Endothelial cell of umbilical vein (primary cell): ENCODE data around the gene SETSIP. TPM values are rescaled to one million over a fixed set of nuclear protein-coding genes. Genes with fewer than 3 reads are reported as not detected.

Experiments
- BruUV-seq: library from RNA; stranded (reverse); fragments of 400-500 nt; replicated peaks from 2 replicates; lab custom pipeline; 2021; lab: Mats Ljungman, UMichigan
- CTCF ChIA-PET: fragments of 300-600, 350-600 bp; sonication (Branson Sonifier 250); formaldehyde crosslinking; loops from one replicate; lab custom pipeline; 2021; ENCODE audit warnings: antibody characterized with exemption, inconsistent platforms; lab: Charles Lee
- POLR2A ChIA-PET: fragments of 300-600, 350-600 bp; sonication (Branson Sonifier 250); formaldehyde crosslinking; loops from one replicate; lab custom pipeline; 2021; ENCODE audit warnings: antibody characterized with exemption, inconsistent platforms; lab: Charles Lee
- DNase-seq: peaks from one replicate; pipeline ENCODE4 v3.0.0-alpha.2; 2011; ENCODE audit warnings: low read depth, low spot score
- FAIRE-seq: peaks from 2 replicates; lab custom pipeline; 2011; peaks lifted over from hg19 to GRCh38; lab: Jason Lieb, UNC
- H2AFZ ChIP-seq: 2 replicates; pipeline ENCODE4 v1.6.0; 2012; ENCODE audit warnings: low read depth, low read length, control low read depth, inconsistent platforms
- H3K27ac ChIP-seq: 2 replicates; pipeline ENCODE4 v1.5.1; 2011; ENCODE audit warnings: low read depth, mild to moderate bottlenecking, control low read depth, low read length, moderate library complexity; ENCODE audit not compliant: insufficient read depth
- H3K27me3 ChIP-seq, 2 experiments: 2 replicates each; pipeline versions ENCODE4 v1.6.0 to v1.6.1; 2011; ENCODE audit warnings: low read length in 2 of 2, mixed read lengths in 1 of 2; ENCODE audit not compliant: control insufficient read depth in 2 of 2, insufficient read depth in 2 of 2
- H3K36me3 ChIP-seq, 2 experiments: 2 replicates in 1 of 2; 3 replicates in 1 of 2; pipeline ENCODE4 v1.5.1; 2011; ENCODE audit warnings: low read length in 2 of 2, mild to moderate bottlenecking in 1 of 2, moderate library complexity in 1 of 2; ENCODE audit not compliant: control insufficient read depth in 2 of 2, insufficient read depth in 2 of 2; ENCODE audit errors: extremely low read depth in 1 of 2
- H3K4me1 ChIP-seq: 3 replicates; pipeline ENCODE4 v1.5.1; 2011; ENCODE audit warnings: mild to moderate bottlenecking, low read length; ENCODE audit not compliant: control insufficient read depth, insufficient read depth; ENCODE audit errors: extremely low read depth
- H3K4me2 ChIP-seq: 2 replicates; pipeline ENCODE4 v1.6.1; 2011; ENCODE audit warnings: low read length, control low read depth, mixed read lengths; ENCODE audit not compliant: insufficient read depth
- H3K4me3 ChIP-seq, 3 experiments: fragments of 200-600 bp in 1 of 3; sonication (generic), shearing (Covaris generic) in 1 of 3; replicated peaks in 1 of 3; 2 replicates each; pipeline ENCODE4 v1.5.1; 2011 to 2016; ENCODE audit warnings: control low read depth in 3 of 3, low read length in 3 of 3, mild to moderate bottlenecking in 2 of 3, inconsistent platforms in 1 of 3, low read depth in 1 of 3, moderate library complexity in 1 of 3; ENCODE audit not compliant: insufficient read depth in 1 of 3
- H3K79me2 ChIP-seq: 2 replicates; pipeline ENCODE4 v1.6.0; 2012; ENCODE audit warnings: low read length, inconsistent platforms; ENCODE audit not compliant: control insufficient read depth, insufficient read depth
- H3K9ac ChIP-seq: replicated peaks from 2 replicates; pipeline ENCODE3; 2011; ENCODE audit warnings: low read length, control low read depth; ENCODE audit not compliant: insufficient read depth; ENCODE audit errors: extremely low read depth
- H3K9me1 ChIP-seq: replicated peaks from 3 replicates; pipeline ENCODE4 v1.6.0; 2011; ENCODE audit warnings: mild to moderate bottlenecking, low read length; ENCODE audit not compliant: control insufficient read depth, insufficient read depth; ENCODE audit errors: extremely low read depth
- H3K9me3 ChIP-seq: replicated peaks from 2 replicates; pipeline ENCODE4 v1.5.1; 2012; ENCODE audit warnings: low read length, inconsistent platforms; ENCODE audit not compliant: control insufficient read depth, insufficient read depth
- H4K20me1 ChIP-seq: replicated peaks from 2 replicates; pipeline ENCODE3; 2011; ENCODE audit warnings: mild to moderate bottlenecking, low read length; ENCODE audit not compliant: control insufficient read depth, insufficient read depth; ENCODE audit errors: extremely low read depth
- EZH2 ChIP-seq: IDR thresholded peaks from 2 replicates; pipeline ENCODE4 v1.6.1; 2012; ENCODE audit warnings: borderline replicate concordance, low read depth, mild to moderate bottlenecking, moderate library complexity, low read length, inconsistent platforms; ENCODE audit not compliant: severe bottlenecking
- FOS ChIP-seq: IDR thresholded peaks from 2 replicates; pipeline ENCODE4 v1.6.1; 2011; ENCODE audit warnings: mild to moderate bottlenecking, low read length, moderate library complexity, borderline replicate concordance; ENCODE audit not compliant: insufficient read depth
- GATA2 ChIP-seq: IDR thresholded peaks from 2 replicates; pipeline ENCODE4 v1.7.0; 2011; ENCODE audit warnings: low read depth, mild to moderate bottlenecking, moderate library complexity, mixed read lengths, low read length; ENCODE audit not compliant: insufficient read length, insufficient read depth
- JUN ChIP-seq: IDR thresholded peaks from 2 replicates; pipeline ENCODE4 v1.6.1; 2011; ENCODE audit warnings: borderline replicate concordance, low read depth; ENCODE audit not compliant: insufficient read length, insufficient read depth
- MYC ChIP-seq: IDR thresholded peaks from one replicate; pipeline ENCODE4 v1.6.1; 2011; ENCODE audit warnings: mild to moderate bottlenecking, low read depth, low read length
- POLR2A ChIP-seq: IDR thresholded peaks from 2 replicates; pipeline ENCODE4 v1.6.1; 2012; ENCODE audit warnings: low read depth, mild to moderate bottlenecking, control low read depth, low read length
- POLR2AphosphoS5 ChIP-seq: IDR thresholded peaks from 2 replicates; pipeline ENCODE4 v1.6.1; 2012; ENCODE audit warnings: low read depth, mild to moderate bottlenecking, control low read depth, low read length, moderate library complexity; ENCODE audit not compliant: insufficient read depth
- dilution Hi-C: fragments of 300-500 bp; cut with MboI; formaldehyde crosslinking; loops from one replicate; pipeline ENCODE4 v1.15.0; 2019; ENCODE audit warnings: low sequenced_read_pairs; ENCODE audit not compliant: extremely low pct_ligation_motif_present
- intact Hi-C: fragments of 100-400 bp; cut with micrococcal nuclease; formaldehyde crosslinking; loops from one replicate; pipeline ENCODE4 v1.10.0; 2022
- polyA plus RNA-seq, 4 experiments: library from polyadenylated mRNA; depleted of rRNA in 3 of 4; stranded (reverse) in 3 of 4; unstranded in 1 of 4; fragments of >200 nt; gene quantifications; 2 replicates each; pipeline versions ENCODE4 v1.2.1 to v1.2.3, GENCODE V29; 2011 to 2012; ENCODE audit warnings: missing spikeins in 1 of 4
- total RNA-seq: library from RNA; stranded (reverse); gene quantifications from 2 replicates; pipeline ENCODE4 v1.2.3, GENCODE V29; 2021
- TF ChIP-seq, protein P1 (sequence below): IDR thresholded peaks from 2 replicates; pipeline ENCODE4 v1.6.1; 2011; ENCODE audit not compliant: insufficient read depth, insufficient read length
- TF ChIP-seq, protein P2 (sequence below), 2 donors: IDR thresholded peaks; 1 replicate in 1 of 2; 2 replicates in 1 of 2; pipeline ENCODE4 v1.5.1; 2011; ENCODE audit warnings: low read length in 2 of 2, mild to moderate bottlenecking in 2 of 2, moderate library complexity in 2 of 2, control low read depth in 1 of 2, inconsistent platforms in 1 of 2, low read depth in 1 of 2; ENCODE audit not compliant: insufficient read depth in 1 of 2; ENCODE audit errors: extremely low read depth in 1 of 2

SETSIP gene
- total and polyA plus RNA-seq, 2 donors (not counting 3 experiments of a cell fraction or from before 2014, with no cell fraction given): not detected

DNA sequence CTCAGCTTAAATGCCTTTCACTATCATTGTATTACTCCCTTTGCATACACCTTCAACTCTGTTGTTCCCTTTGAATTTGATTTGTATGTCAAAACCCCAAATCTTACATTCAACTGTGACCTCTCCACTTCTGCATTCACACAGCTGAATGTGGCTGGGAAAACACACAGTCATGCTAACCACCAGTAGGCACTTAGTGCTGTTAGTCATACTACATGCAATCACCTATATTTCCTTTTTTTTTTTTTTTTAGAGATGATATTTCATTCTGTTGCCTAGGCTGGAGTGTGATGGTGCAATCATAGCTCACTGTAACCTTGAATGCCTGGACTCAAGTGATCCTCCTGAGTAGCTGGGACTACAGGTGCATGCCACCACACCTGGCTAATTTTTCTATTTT, 21.1 kb upstream of the SETSIP start:
- Histone ChIP-seq H3K4me2 (no peak overlapping the region), H3K36me3 (no peaks in the 10 kb centered on the region), H3K4me3 (no peak overlapping the region), H3K4me1 (no peaks in the 10 kb centered on the region), H2AFZ (no peak overlapping the region), H3K27me3 (no peaks in the 10 kb centered on the region), H3K9ac (no peak overlapping the region), H3K9me3 (no peaks in the 10 kb centered on the region), H4K20me1 (no peaks in the 10 kb centered on the region), H3K79me2 (no peaks in the 10 kb centered on the region), H3K9me1 (no peaks in the 10 kb centered on the region), H3K27ac (no peak overlapping the region)
- dilution Hi-C loops (no loop called here), intact Hi-C loops (no loop called here)
- no TSS peak for BruUV-seq
- TF ChIP-seq GATA2 (no peak), MYC (no peak)
- DNase-seq (no peak), FAIRE-seq (no peak)
- POLR2A ChIA-PET: no interaction called here
- CTCF ChIA-PET: interaction anchor here (0.8 to 1.2 kb wide), 2 partner anchors 32 to 72 kb away, joined by 3 to 4 read pairs; no protein-coding TSS in a partner anchor

DNA sequence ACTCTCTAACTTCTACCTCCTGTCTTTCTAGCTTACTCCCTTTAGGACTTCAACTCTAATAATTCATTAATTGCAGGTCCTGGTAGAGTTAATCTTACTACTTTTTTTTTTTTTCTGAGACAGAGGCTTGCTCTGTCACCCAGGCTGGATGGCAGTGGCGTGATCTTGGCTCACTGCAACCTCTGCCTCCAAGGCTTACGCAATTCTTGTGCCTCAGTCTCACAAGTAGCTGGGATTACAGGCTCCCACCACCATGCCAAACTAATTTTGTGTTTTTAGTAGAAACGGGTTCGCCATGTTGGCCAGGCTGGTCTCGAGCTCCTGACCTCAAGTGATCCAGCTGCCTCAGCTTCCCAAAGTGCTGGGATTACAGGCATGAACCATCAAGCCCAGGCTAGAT, 20.7 kb upstream of the SETSIP start:
- H4K20me1 ChIP-seq: no peaks in the 10 kb centered on the region
- FAIRE-seq (peak; percentile 12), DNase-seq (no peak)
- no TSS peak for BruUV-seq
- ChIA-PET POLR2A (no interaction called here), CTCF (interaction anchor here (0.8 to 1.2 kb wide), 2 partner anchors 32 to 72 kb away, joined by 3 to 4 read pairs; no protein-coding TSS in a partner anchor)
- H3K9ac ChIP-seq: no peak overlapping the region
- H3K4me1 ChIP-seq: no peaks in the 10 kb centered on the region
- H2AFZ ChIP-seq: no peak overlapping the region
- no peaks in the 10 kb centered on the region for H3K36me3 ChIP-seq
- H3K4me3 ChIP-seq: no peak overlapping the region
- no peaks in the 10 kb centered on the region for H3K9me3 ChIP-seq
- H3K27ac ChIP-seq: no peak overlapping the region
- no peaks in the 10 kb centered on the region for H3K9me1 ChIP-seq
- dilution Hi-C loops (no loop called here), intact Hi-C loops (no loop called here)
- TF ChIP-seq, protein P1, sequence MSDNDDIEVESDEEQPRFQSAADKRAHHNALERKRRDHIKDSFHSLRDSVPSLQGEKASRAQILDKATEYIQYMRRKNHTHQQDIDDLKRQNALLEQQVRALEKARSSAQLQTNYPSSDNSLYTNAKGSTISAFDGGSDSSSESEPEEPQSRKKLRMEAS: no peak
- TF ChIP-seq EZH2: no peak
- no peak for TF ChIP-seq MYC
- TF ChIP-seq, protein P2, sequence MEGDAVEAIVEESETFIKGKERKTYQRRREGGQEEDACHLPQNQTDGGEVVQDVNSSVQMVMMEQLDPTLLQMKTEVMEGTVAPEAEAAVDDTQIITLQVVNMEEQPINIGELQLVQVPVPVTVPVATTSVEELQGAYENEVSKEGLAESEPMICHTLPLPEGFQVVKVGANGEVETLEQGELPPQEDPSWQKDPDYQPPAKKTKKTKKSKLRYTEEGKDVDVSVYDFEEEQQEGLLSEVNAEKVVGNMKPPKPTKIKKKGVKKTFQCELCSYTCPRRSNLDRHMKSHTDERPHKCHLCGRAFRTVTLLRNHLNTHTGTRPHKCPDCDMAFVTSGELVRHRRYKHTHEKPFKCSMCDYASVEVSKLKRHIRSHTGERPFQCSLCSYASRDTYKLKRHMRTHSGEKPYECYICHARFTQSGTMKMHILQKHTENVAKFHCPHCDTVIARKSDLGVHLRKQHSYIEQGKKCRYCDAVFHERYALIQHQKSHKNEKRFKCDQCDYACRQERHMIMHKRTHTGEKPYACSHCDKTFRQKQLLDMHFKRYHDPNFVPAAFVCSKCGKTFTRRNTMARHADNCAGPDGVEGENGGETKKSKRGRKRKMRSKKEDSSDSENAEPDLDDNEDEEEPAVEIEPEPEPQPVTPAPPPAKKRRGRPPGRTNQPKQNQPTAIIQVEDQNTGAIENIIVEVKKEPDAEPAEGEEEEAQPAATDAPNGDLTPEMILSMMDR (IDR thresholded peaks at IDR 0.05; ENCODE audit: extremely low read depth in 1 of 2, insufficient read depth in 1 of 2, low read depth in 1 of 2, low read length in 2 of 2): no peak
- TF ChIP-seq GATA2: no peak
- no peak for TF ChIP-seq FOS
- no peak for TF ChIP-seq POLR2A
- no peak for TF ChIP-seq JUN
- no peak for TF ChIP-seq POLR2AphosphoS5
- H3K79me2 ChIP-seq: no peaks in the 10 kb centered on the region
- H3K4me2 ChIP-seq: no peak overlapping the region
- no peaks in the 10 kb centered on the region for H3K27me3 ChIP-seq
